ELR (cell line): Measurements from ENCODE around the gene DCXR.

ENCODE experiments used
- DNase-seq: peaks from one replicate; pipeline ENCODE4 v3.0.0-alpha.2; 2015; ENCODE audit warnings: low read depth

The DCXR gene

GRCh38 chr17:82022310-82022980 lies 15.1 kb downstream of the DCXR start, which contains the start of gene CENPX:
TSS of gene CENPX (minus strand) at chr17:82022878. CDS start at chr17:82022861, 17 bp downstream.
- peak; percentile 43 for DNase-seq

- peak; percentile 43 for DNase-seq
Observed at GRCh38 chr17:82021900-82022309, 15.6 kb downstream of the DCXR start.

- peak; percentile 87 for DNase-seq
Observed at GRCh38 chr17:82021107-82021899, 16.2 kb downstream of the DCXR start.

GRCh38 chr17:82020572-82021106 lies 16.9 kb downstream of the DCXR start:
- DNase-seq: no peak

- peak; percentile 70 for DNase-seq
Observed at GRCh38 chr17:82019690-82020571, 17.6 kb downstream of the DCXR start.

- no peak for DNase-seq
Observed at GRCh38 chr17:82018989-82019689, 18.4 kb downstream of the DCXR start.

GRCh38 chr17:82018152-82018988 lies 19.1 kb downstream of the DCXR start:
- no peak for DNase-seq

- DNase-seq: no peak
Observed at GRCh38 chr17:82017612-82018151, 19.8 kb downstream of the DCXR start.

GRCh38 chr17:82016875-82017459 lies 20.5 kb downstream of the DCXR start:
- DNase-seq: no peak

GRCh38 chr17:82016061-82016874 lies 21.2 kb downstream of the DCXR start:
- no peak for DNase-seq

- DNase-seq: no peak
Observed at GRCh38 chr17:82015311-82015971, 22.1 kb downstream of the DCXR start.

- DNase-seq: no peak
Observed at GRCh38 chr17:82014971-82015310, 22.6 kb downstream of the DCXR start.

GRCh38 chr17:82014432-82014831 lies 23.1 kb downstream of the DCXR start:
- DNase-seq: no peak

- no peak for DNase-seq
Observed at GRCh38 chr17:82013772-82014321, 23.6 kb downstream of the DCXR start.

GRCh38 chr17:82013341-82013740 lies 24.2 kb downstream of the DCXR start:
- no peak for DNase-seq

GRCh38 chr17:82012640-82013295 lies 24.7 kb downstream of the DCXR start:
- DNase-seq: no peak

- DNase-seq: no peak
Observed at GRCh38 chr17:82012261-82012639, 25.2 kb downstream of the DCXR start.
